ENCODE data around the gene NR1H3.
A peak's percentile ranks its signal among the peaks of the same experiment; 100 is the strongest.

NR1H3 gene

GRCh38 chr11:47244448-47245350 is 13.1 kb upstream of the NR1H3 start:
- no peak for DNase-seq (ENCODE audit: low spot score)

GRCh38 chr11:47245611-47246357 is 12.0 kb upstream of the NR1H3 start:
- no peak for DNase-seq (ENCODE audit: low spot score)

GRCh38 chr11:47247502-47247901 is 10.3 kb upstream of the NR1H3 start:
- no peak for DNase-seq (ENCODE audit: low spot score)

GRCh38 chr11:47248304-47248663 is 9.5 kb upstream of the NR1H3 start:
- peak; percentile 62 for DNase-seq (ENCODE audit: low spot score)

GRCh38 chr11:47248664-47249377 is 9.0 kb upstream of the NR1H3 start, which contains the start of gene ACP2:
Gene ACP2 (minus strand): TSS chr11:47248814. CDS start chr11:47248789, 25 bp downstream.
- DNase-seq (ENCODE audit: low spot score) = peak; percentile 91

- no peak for DNase-seq (ENCODE audit: low spot score)
Measured at GRCh38 chr11:47249378-47249715, 8.4 kb upstream of the NR1H3 start.

GRCh38 chr11:47251751-47252150 is 6.0 kb upstream of the NR1H3 start:
- DNase-seq (ENCODE audit: low spot score) = no peak

- DNase-seq (ENCODE audit: low spot score) = no peak
Measured at GRCh38 chr11:47253660-47254059, 4.1 kb upstream of the NR1H3 start.

- DNase-seq (ENCODE audit: low spot score) = no peak
Measured at GRCh38 chr11:47254386-47254785, 3.4 kb upstream of the NR1H3 start.

GRCh38 chr11:47256374-47256773 is 1.4 kb upstream of the NR1H3 start:
- no peak for DNase-seq (ENCODE audit: low spot score)

- no peak for DNase-seq (ENCODE audit: low spot score)
Measured at GRCh38 chr11:47257177-47257516, 649 bp upstream of the NR1H3 start.

- no peak for DNase-seq (ENCODE audit: low spot score)
Measured at GRCh38 chr11:47258317-47258902, 614 bp downstream of the NR1H3 start.

- DNase-seq (ENCODE audit: low spot score) = peak; percentile 37
Measured at GRCh38 chr11:47259232-47259977, 1.6 kb downstream of the NR1H3 start.

GRCh38 chr11:47260366-47260765 is 2.6 kb downstream of the NR1H3 start:
- no peak for DNase-seq (ENCODE audit: low spot score)

- no peak for DNase-seq (ENCODE audit: low spot score)
Measured at GRCh38 chr11:47261291-47261800, 3.5 kb downstream of the NR1H3 start.

- DNase-seq (ENCODE audit: low spot score) = no peak
Measured at GRCh38 chr11:47264119-47264518, 6.3 kb downstream of the NR1H3 start.

GRCh38 chr11:47264521-47264920 is 6.7 kb downstream of the NR1H3 start:
- DNase-seq (ENCODE audit: low spot score) = no peak

GRCh38 chr11:47267876-47268275 is 10.1 kb downstream of the NR1H3 start:
- no peak for DNase-seq (ENCODE audit: low spot score)

- DNase-seq (ENCODE audit: low spot score) = no peak
Measured at GRCh38 chr11:47268448-47269001, 10.7 kb downstream of the NR1H3 start.

GRCh38 chr11:47269002-47269828 is 11.4 kb downstream of the NR1H3 start:
- peak; percentile 83 for DNase-seq (ENCODE audit: low spot score)

Measured in kidney tubule cell (primary cell).